NT2/D1 (cell line): ENCODE data around the gene ABLIM2.

ENCODE experiments used
- SUZ12 ChIP-seq: IDR thresholded peaks from 2 replicates; pipeline ENCODE4 v1.6.1; 2011; ENCODE audit not compliant: insufficient read length, insufficient read depth; ENCODE audit errors: extremely low read depth
- YY1 ChIP-seq: IDR thresholded peaks from 2 replicates; pipeline ENCODE4 v1.6.1; 2011; ENCODE audit not compliant: insufficient read length, insufficient read depth
- ZNF274 ChIP-seq: IDR thresholded peaks from 2 replicates; pipeline ENCODE4 v1.6.1; 2011; ENCODE audit warnings: mild to moderate bottlenecking, low read depth, low read length

GRCh38 chr4:8084031-8084660 lies 74.5 kb downstream of the ABLIM2 start:
- TF ChIP-seq SUZ12 (no peak), YY1 (no peak), ZNF274 (no peak)
